Common myeloid progenitor, CD34-positive (primary cell): ENCODE data around the gene CLINT1. TPM values are rescaled to one million over a fixed set of nuclear protein-coding genes. Genes with fewer than 3 reads are reported as not detected.
A peak's percentile ranks its signal among the peaks of the same experiment; 100 is the strongest.

Experiments used
- CTCF ChIA-PET: fragments of 350-600 bp; sonication (Branson Sonifier 250); formaldehyde crosslinking; loops from one replicate; lab custom pipeline; 2021; ENCODE audit warnings: antibody characterized with exemption; lab: Charles Lee
- POLR2A ChIA-PET: fragments of 350-600 bp; sonication (Branson Sonifier 250); formaldehyde crosslinking; loops from one replicate; lab custom pipeline; 2021; ENCODE audit warnings: antibody characterized with exemption; lab: Charles Lee
- DNase-seq, 3 donors: peaks; one replicate each; pipeline versions ENCODE4 v3.0.0 to v3.0.0-alpha.2; 2013
- H3K27ac ChIP-seq, 2 experiments: 1 replicate in 1 of 2; 2 replicates in 1 of 2; pipeline ENCODE4 v1.7.0; 2013; ENCODE audit warnings: inconsistent platforms in 2 of 2, low read length in 2 of 2, mild to moderate bottlenecking in 2 of 2, low read depth in 1 of 2, moderate library complexity in 1 of 2; ENCODE audit not compliant: severe bottlenecking in 2 of 2, insufficient read depth in 1 of 2, poor library complexity in 1 of 2
- H3K27me3 ChIP-seq, 5 experiments: replicated peaks in 2 of 5; 1 replicate in 3 of 5; 2 replicates in 2 of 5; pipeline versions ENCODE4 v1.6.1 to v1.7.0; 2013; ENCODE audit warnings: low read length in 4 of 5, mild to moderate bottlenecking in 2 of 5, moderate library complexity in 2 of 5, inconsistent platforms in 1 of 5; ENCODE audit not compliant: insufficient read depth in 5 of 5, control insufficient read depth in 4 of 5
- H3K36me3 ChIP-seq, 4 experiments: 1 replicate in 2 of 4; 2 replicates in 2 of 4; pipeline versions ENCODE4 v1.6.1 to v1.7.0; 2013; ENCODE audit warnings: low read length in 3 of 4, control low read depth in 1 of 4, mild to moderate bottlenecking in 1 of 4; ENCODE audit not compliant: control insufficient read depth in 4 of 4, insufficient read depth in 4 of 4
- H3K4me1 ChIP-seq, 4 experiments: 1 replicate in 3 of 4; 2 replicates in 1 of 4; pipeline versions ENCODE4 v1.6.1 to v1.7.1; 2013; ENCODE audit warnings: low read length in 3 of 4, mild to moderate bottlenecking in 3 of 4, control low read depth in 1 of 4, inconsistent platforms in 1 of 4, moderate library complexity in 1 of 4; ENCODE audit not compliant: control insufficient read depth in 4 of 4, insufficient read depth in 4 of 4; ENCODE audit errors: control extremely low read depth in 1 of 4
- H3K4me3 ChIP-seq, 7 experiments: 1 replicate in 4 of 7; 2 replicates in 3 of 7; pipeline versions ENCODE4 v1.5.1 to v1.7.0; 2013; ENCODE audit warnings: mild to moderate bottlenecking in 7 of 7, low read length in 6 of 7, moderate library complexity in 6 of 7, inconsistent platforms in 2 of 7, low read depth in 2 of 7, control low read depth in 1 of 7; ENCODE audit not compliant: insufficient read depth in 4 of 7, control insufficient read depth in 1 of 7; ENCODE audit errors: extremely low read depth in 1 of 7
- H3K9me3 ChIP-seq, 5 experiments: 1 replicate in 4 of 5; 2 replicates in 1 of 5; pipeline versions ENCODE4 v1.6.1 to v1.7.1; 2013; ENCODE audit warnings: low read length in 4 of 5, mild to moderate bottlenecking in 2 of 5, inconsistent platforms in 1 of 5, low read depth in 1 of 5, moderate library complexity in 1 of 5; ENCODE audit not compliant: control insufficient read depth in 4 of 5, insufficient read depth in 2 of 5; ENCODE audit errors: control extremely low read depth in 1 of 5
- WGBS: methylation state at CpG from one replicate; pipeline ENCODE4 v1.1.5; 2013; ENCODE audit not compliant: insufficient coverage; 5-methylcytosine and 5-hydroxymethylcytosine counted together
- polyA plus RNA-seq: library from polyadenylated mRNA; unstranded; fragments of 120-200 nt; gene quantifications from one replicate; pipeline ENCODE4 v1.2.1, GENCODE V29; 2013

Gene CLINT1
- 134 TPM for polyA plus RNA-seq

GRCh38 chr5:157858527-157859226 lies at the start of gene CLINT1:
CLINT1 (minus strand) TSS chr5:157859145; CDS start chr5:157858970, 175 bp downstream.
- Histone ChIP-seq H3K36me3 (peaks cover 0 to 9% (median 2%) of the 10 kb centered on the region in 4 experiments), H3K27me3 (no peaks in the 10 kb centered on the region), H3K4me3 (peak within 1 kb of the TSS; percentile 92 to 100 (median 97)), H3K27ac (peak within 1 kb of the TSS; percentile 94 to 97), H3K4me1 (peaks cover 27 to 60% (median 41%) of the 10 kb centered on the region in 4 experiments), H3K9me3 (no peaks in the 10 kb centered on the region)
- POLR2A ChIA-PET: interaction anchor here (0.5 to 1.2 kb wide), 4 partner anchors 12 to 79 kb away, joined by 3 to 4 read pairs (median 3); no protein-coding TSS in a partner anchor
- under 1% methylated on average over 37 of the region's 59 CpGs for WGBS
- CTCF ChIA-PET: interaction anchor here (0.8 to 1.7 kb wide), 6 partner anchors 9 to 90 kb away, joined by 3 to 6 read pairs (median 4); no protein-coding TSS in a partner anchor
- peak; percentile 86 to 93 (median 90) for DNase-seq

GRCh38 chr5:157908459-157908858 lies 49.5 kb upstream of the CLINT1 start:
- WGBS: no CpG with 5 or more reads among the region's 1 CpG
- ChIA-PET CTCF (interaction anchor here (1.3 to 1.6 kb wide), 3 partner anchors 8 to 77 kb away, joined by 3 to 10 read pairs (median 3); no protein-coding TSS in a partner anchor), POLR2A (no interaction called here)
- no peak overlapping the region for H3K4me3 ChIP-seq
- H3K4me1 ChIP-seq: peaks cover 0 to 2% (median 0%) of the 10 kb centered on the region in 4 experiments
- no peak for DNase-seq
- no peaks in the 10 kb centered on the region for H3K9me3 ChIP-seq
- H3K27me3 ChIP-seq: no peaks in the 10 kb centered on the region
- no peaks in the 10 kb centered on the region for H3K36me3 ChIP-seq
- no peak overlapping the region for H3K27ac ChIP-seq

- no CpG with 5 or more reads among the region's 3 CpGs for WGBS
- CTCF ChIA-PET: interaction anchor here (0.6 to 1.6 kb wide), 3 partner anchors 9 to 42 kb away, joined by 3 to 10 read pairs (median 3); no protein-coding TSS in a partner anchor
Observed at GRCh38 chr5:157907479-157907878, 48.5 kb upstream of the CLINT1 start.

GRCh38 chr5:157903117-157903450 lies 44.1 kb upstream of the CLINT1 start:
- H3K27ac ChIP-seq: no peak overlapping the region
- CTCF ChIA-PET: interaction anchor here (0.7 to 1.0 kb wide), 3 partner anchors 12 to 70 kb away, joined by 3 read pairs; no protein-coding TSS in a partner anchor

More at GRCh38 chr5:157907479-157907878, 48.5 kb upstream of the CLINT1 start:
- POLR2A ChIA-PET: no interaction called here
- Histone ChIP-seq H3K36me3 (no peaks in the 10 kb centered on the region), H3K27ac (no peak overlapping the region), H3K27me3 (no peaks in the 10 kb centered on the region), H3K4me1 (peaks cover 0 to 2% (median 0%) of the 10 kb centered on the region in 4 experiments), H3K4me3 (no peak overlapping the region), H3K9me3 (no peaks in the 10 kb centered on the region)
- DNase-seq: no peak

GRCh38 chr5:157902449-157903116 lies 43.6 kb upstream of the CLINT1 start:
- H3K27me3 ChIP-seq: no peaks in the 10 kb centered on the region
- 100% methylated on average over 4 of the region's 9 CpGs for WGBS
- POLR2A ChIA-PET: no interaction called here
- CTCF ChIA-PET: interaction anchor here (1.0 kb wide), 1 partner anchor 48 kb away, joined by 3 read pairs; no protein-coding TSS in a partner anchor
- DNase-seq: no peak
- H3K36me3 ChIP-seq: no peaks in the 10 kb centered on the region
- no peaks in the 10 kb centered on the region for H3K9me3 ChIP-seq
- H3K4me3 ChIP-seq: no peak overlapping the region
- peaks cover 0 to 2% (median 0%) of the 10 kb centered on the region in 4 experiments for H3K4me1 ChIP-seq
- no peak overlapping the region for H3K27ac ChIP-seq

More at GRCh38 chr5:157903117-157903450, 44.1 kb upstream of the CLINT1 start:
- Histone ChIP-seq H3K36me3 (no peaks in the 10 kb centered on the region), H3K4me1 (peaks cover 0 to 2% (median 0%) of the 10 kb centered on the region in 4 experiments), H3K27me3 (no peaks in the 10 kb centered on the region), H3K9me3 (no peaks in the 10 kb centered on the region), H3K4me3 (no peak overlapping the region)
- DNase-seq: no peak
- POLR2A ChIA-PET: no interaction called here
- WGBS: 100% methylated on average over 1 of the region's 2 CpGs

GRCh38 chr5:157900644-157901043 lies 41.7 kb upstream of the CLINT1 start:
- no peak overlapping the region for H3K27ac ChIP-seq
- WGBS: 88% methylated on average over 4 of the region's 4 CpGs
- H3K4me1 ChIP-seq: no peaks in the 10 kb centered on the region
- peak in 1 of 3 donors; percentile 10 for DNase-seq
- no peaks in the 10 kb centered on the region for H3K9me3 ChIP-seq
- POLR2A ChIA-PET: no interaction called here
- CTCF ChIA-PET: interaction anchor here (0.9 kb wide), 1 partner anchor 139 kb away, joined by 3 read pairs; no protein-coding TSS in a partner anchor
- H3K27me3 ChIP-seq: no peaks in the 10 kb centered on the region
- H3K36me3 ChIP-seq: no peaks in the 10 kb centered on the region
- H3K4me3 ChIP-seq: no peak overlapping the region
